Caco-2 (cell line): ENCODE measurements around the gene CASTOR1. TPM values are rescaled to one million over a fixed set of nuclear protein-coding genes. Genes with fewer than 3 reads are reported as not detected.

Source experiments
- BruUV-seq: library from RNA; stranded (reverse); fragments of 400-500 nt; replicated peaks from 2 replicates; lab custom pipeline; 2021; lab: Mats Ljungman, UMichigan
- CTCF ChIA-PET: fragments of 300-600 bp; sonication (Branson Sonifier 250); formaldehyde crosslinking; loops from one replicate; lab custom pipeline; 2022; ENCODE audit warnings: antibody characterized with exemption; lab: Charles Lee
- POLR2A ChIA-PET: fragments of 300-600 bp; sonication (Branson Sonifier 250); formaldehyde crosslinking; loops from one replicate; lab custom pipeline; 2022; ENCODE audit warnings: antibody characterized with exemption; lab: Charles Lee
- DNase-seq, 2 experiments: peaks; one replicate each; pipeline versions ENCODE4 v3.0.0 to v3.0.0-alpha.2; 2020 to 2022
- H3K27me3 ChIP-seq: replicated peaks from 2 replicates; pipeline ENCODE4 v1.6.0; 2011; ENCODE audit warnings: low read length; ENCODE audit not compliant: control insufficient read depth, insufficient read depth
- H3K36me3 ChIP-seq: 2 replicates; pipeline ENCODE4 v1.5.1; 2011; ENCODE audit warnings: low read length; ENCODE audit not compliant: control insufficient read depth, insufficient read depth
- H3K4me1 ChIP-seq: fragments of 250-450 bp; sonication (Bioruptor Pico); 2 replicates; pipeline ENCODE4 v1.5.1; 2020; ENCODE audit warnings: mild to moderate bottlenecking
- H3K4me3 ChIP-seq: 2 replicates; pipeline ENCODE4 v1.5.1; 2011; ENCODE audit warnings: low read depth, mild to moderate bottlenecking, control low read depth, low read length
- H3K9me3 ChIP-seq: fragments of 250-450 bp; sonication (Bioruptor Pico); 2 replicates; pipeline ENCODE4 v1.5.1; 2020; ENCODE audit warnings: mild to moderate bottlenecking, moderate library complexity
- H3K27ac Mint-ChIP-seq: one replicate; pipeline ENCODE4 v1.8.0; 2022; ENCODE audit warnings: mixed read lengths; ENCODE audit not compliant: unreplicated experiment
- H3K27me3 Mint-ChIP-seq: one replicate; pipeline ENCODE4 v1.8.0; 2022; ENCODE audit warnings: mixed read lengths; ENCODE audit not compliant: insufficient read depth, unreplicated experiment
- H3K36me3 Mint-ChIP-seq: one replicate; pipeline ENCODE4 v1.8.0; 2022; ENCODE audit warnings: mild to moderate bottlenecking, mixed read lengths; ENCODE audit not compliant: insufficient read depth, unreplicated experiment
- H3K4me1 Mint-ChIP-seq: one replicate; pipeline ENCODE4 v1.8.0; 2022; ENCODE audit warnings: low read depth, mixed read lengths; ENCODE audit not compliant: unreplicated experiment
- H3K4me3 Mint-ChIP-seq: one replicate; pipeline ENCODE4 v1.8.0; 2022; ENCODE audit warnings: mild to moderate bottlenecking, moderate library complexity, mixed read lengths; ENCODE audit not compliant: unreplicated experiment
- H3K9me3 Mint-ChIP-seq: one replicate; pipeline ENCODE4 v1.8.0; 2022; ENCODE audit warnings: mixed read lengths; ENCODE audit not compliant: unreplicated experiment
- intact Hi-C: fragments of 100-400 bp; cut with micrococcal nuclease; formaldehyde crosslinking; loops from one replicate; pipeline ENCODE4 v1.10.0; 2022; ENCODE audit not compliant: unreplicated experiment
- total RNA-seq: library from RNA; stranded (reverse); gene quantifications from 2 replicates; pipeline ENCODE4 v1.2.3, GENCODE V29; 2022
- TF ChIP-seq, protein P1 (sequence below), 2 experiments: fragments of 200-600 bp in 1 of 2; IDR thresholded peaks; 1 replicate in 1 of 2; 2 replicates in 1 of 2; pipeline versions ENCODE4 v1.5.1 to v1.8.0; 2011 to 2022; ENCODE audit warnings: antibody characterized with exemption in 1 of 2, control low read depth in 1 of 2, inconsistent platforms in 1 of 2, low read depth in 1 of 2, low read length in 1 of 2, mild to moderate bottlenecking in 1 of 2, moderate library complexity in 1 of 2; ENCODE audit not compliant: insufficient read depth in 1 of 2, severe bottlenecking in 1 of 2, unreplicated experiment in 1 of 2

The CASTOR1 gene
- total RNA-seq, 1 experiment from 2014 or later, result 6.3 TPM

DNA sequence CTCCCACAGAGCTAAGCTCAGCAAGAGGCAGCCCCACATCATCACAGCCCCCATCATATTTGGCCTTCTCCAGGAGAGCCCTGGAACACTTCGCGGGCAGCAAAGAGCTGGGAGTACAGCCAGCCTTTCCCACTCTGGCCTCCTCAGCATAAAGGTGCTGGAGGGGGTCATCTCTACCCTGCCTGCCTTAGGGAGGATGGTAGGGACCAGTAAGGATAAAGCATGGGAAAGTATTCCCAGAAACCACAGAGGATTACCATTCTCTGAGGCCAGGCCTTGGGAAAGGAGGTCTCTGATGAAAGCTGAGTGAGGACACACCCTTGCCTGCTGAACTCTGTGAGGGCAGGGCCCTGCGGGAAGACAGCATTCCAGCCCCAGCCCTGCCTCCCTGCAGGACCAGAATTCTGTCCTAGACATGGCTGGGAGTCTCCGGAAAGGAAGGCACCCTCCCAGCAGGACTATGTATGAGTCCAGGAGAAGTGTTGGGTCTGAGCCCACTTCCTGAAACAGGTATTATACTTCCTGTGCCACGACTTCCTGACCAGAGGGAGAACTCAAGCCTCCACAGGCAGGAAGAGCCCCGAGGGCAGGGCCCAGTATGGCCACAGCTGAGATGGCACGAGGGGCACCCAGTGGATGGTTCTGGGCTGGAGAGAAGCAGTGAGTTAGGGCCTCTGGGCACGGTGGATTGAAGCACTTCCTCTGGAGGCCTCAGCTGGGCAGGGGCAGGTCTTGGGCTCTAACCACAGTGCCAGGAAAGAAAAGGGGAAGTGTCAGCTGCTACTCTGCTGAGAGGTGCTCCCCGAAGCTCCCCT is 12.9 kb upstream of the CASTOR1 start:
- ChIA-PET POLR2A (no interaction called here), CTCF (interaction anchor here (0.6 to 1.4 kb wide), 3 partner anchors 13 to 25 kb away, joined by 3 to 7 read pairs (median 5); partner anchors contain the start of gene CASTOR1)
- H3K27me3 ChIP-seq, result no peaks in the 10 kb centered on the region
- H3K36me3 Mint-ChIP-seq, result peaks cover 28% of the 10 kb centered on the region
- no peak for DNase-seq
- H3K4me1 Mint-ChIP-seq, result peaks cover 31% of the 10 kb centered on the region
- H3K4me1 ChIP-seq, result peaks cover 24% of the 10 kb centered on the region
- H3K27ac Mint-ChIP-seq, result peak overlapping the region; percentile 29
- no peak overlapping the region for H3K4me3 Mint-ChIP-seq
- peaks cover 5% of the 10 kb centered on the region for H3K36me3 ChIP-seq
- TF ChIP-seq, protein P1, sequence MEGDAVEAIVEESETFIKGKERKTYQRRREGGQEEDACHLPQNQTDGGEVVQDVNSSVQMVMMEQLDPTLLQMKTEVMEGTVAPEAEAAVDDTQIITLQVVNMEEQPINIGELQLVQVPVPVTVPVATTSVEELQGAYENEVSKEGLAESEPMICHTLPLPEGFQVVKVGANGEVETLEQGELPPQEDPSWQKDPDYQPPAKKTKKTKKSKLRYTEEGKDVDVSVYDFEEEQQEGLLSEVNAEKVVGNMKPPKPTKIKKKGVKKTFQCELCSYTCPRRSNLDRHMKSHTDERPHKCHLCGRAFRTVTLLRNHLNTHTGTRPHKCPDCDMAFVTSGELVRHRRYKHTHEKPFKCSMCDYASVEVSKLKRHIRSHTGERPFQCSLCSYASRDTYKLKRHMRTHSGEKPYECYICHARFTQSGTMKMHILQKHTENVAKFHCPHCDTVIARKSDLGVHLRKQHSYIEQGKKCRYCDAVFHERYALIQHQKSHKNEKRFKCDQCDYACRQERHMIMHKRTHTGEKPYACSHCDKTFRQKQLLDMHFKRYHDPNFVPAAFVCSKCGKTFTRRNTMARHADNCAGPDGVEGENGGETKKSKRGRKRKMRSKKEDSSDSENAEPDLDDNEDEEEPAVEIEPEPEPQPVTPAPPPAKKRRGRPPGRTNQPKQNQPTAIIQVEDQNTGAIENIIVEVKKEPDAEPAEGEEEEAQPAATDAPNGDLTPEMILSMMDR (IDR thresholded peaks at IDR 0.05; ENCODE audit: insufficient read depth in 1 of 2, low read depth in 1 of 2, low read length in 1 of 2, severe bottlenecking in 1 of 2, unreplicated experiment in 1 of 2), result no peak
- H3K9me3 Mint-ChIP-seq, result no peaks in the 10 kb centered on the region
- BruUV-seq, result no TSS peak
- intact Hi-C loops, result no loop called here
- no peaks in the 10 kb centered on the region for H3K9me3 ChIP-seq
- no peak overlapping the region for H3K4me3 ChIP-seq
- no peaks in the 10 kb centered on the region for H3K27me3 Mint-ChIP-seq

GRCh38 chr22:30299322-30299721 is 10.0 kb upstream of the CASTOR1 start:
- Histone ChIP-seq H3K9me3 (no peaks in the 10 kb centered on the region), H3K4me3 (no peak overlapping the region), H3K27me3 (no peaks in the 10 kb centered on the region), H3K36me3 (peaks cover 5% of the 10 kb centered on the region), H3K4me1 (peaks cover 24% of the 10 kb centered on the region)
- Mint-ChIP-seq H3K4me1 (peaks cover 17% of the 10 kb centered on the region), H3K36me3 (peaks cover 21% of the 10 kb centered on the region), H3K27me3 (no peaks in the 10 kb centered on the region), H3K9me3 (no peaks in the 10 kb centered on the region), H3K27ac (peak overlapping the region; percentile 65), H3K4me3 (no peak overlapping the region)
- TF ChIP-seq, protein P1 (IDR thresholded peaks at IDR 0.05; ENCODE audit: insufficient read depth in 1 of 2, low read depth in 1 of 2, low read length in 1 of 2, severe bottlenecking in 1 of 2, unreplicated experiment in 1 of 2), result no peak
- no peak for DNase-seq
- ChIA-PET POLR2A (interaction anchor here (1.5 kb wide), 1 partner anchor 28 kb away, joined by 8 read pairs; the partner anchor contains the start of gene TBC1D10A), CTCF (interaction anchor here (1.2 to 2.1 kb wide), 4 partner anchors 11 to 87 kb away, joined by 3 to 45 read pairs (median 10); partner anchors contain the start of genes CASTOR1, CCDC157, SF3A1 and TBC1D10A)
- no TSS peak for BruUV-seq
- intact Hi-C loops, result loop anchor here (2.0 kb wide), 1 partner anchor 27 kb away; the partner anchor contains the start of gene TBC1D10A

GRCh38 chr22:30297991-30298701 is 8.8 kb upstream of the CASTOR1 start:
- DNase-seq, result peak; percentile 81 to 82
- Mint-ChIP-seq H3K9me3 (no peaks in the 10 kb centered on the region), H3K27ac (peak overlapping the region; percentile 65), H3K27me3 (no peaks in the 10 kb centered on the region), H3K4me3 (no peak overlapping the region), H3K36me3 (peaks cover 25% of the 10 kb centered on the region), H3K4me1 (peaks cover 17% of the 10 kb centered on the region)
- TF ChIP-seq, protein P1 (IDR thresholded peaks at IDR 0.05; ENCODE audit: insufficient read depth in 1 of 2, low read depth in 1 of 2, low read length in 1 of 2, severe bottlenecking in 1 of 2, unreplicated experiment in 1 of 2), result peak in 1 of 2 experiments; percentile 18
- Histone ChIP-seq H3K36me3 (peaks cover 5% of the 10 kb centered on the region), H3K27me3 (no peaks in the 10 kb centered on the region), H3K9me3 (no peaks in the 10 kb centered on the region), H3K4me1 (peaks cover 24% of the 10 kb centered on the region), H3K4me3 (no peak overlapping the region)
- POLR2A ChIA-PET, result interaction anchor here (1.1 to 1.5 kb wide), 5 partner anchors 9 to 59 kb away, joined by 3 to 8 read pairs (median 4); partner anchors contain the start of genes CASTOR1, CCDC157, SF3A1 and TBC1D10A
- CTCF ChIA-PET, result interaction anchor here (0.5 to 2.1 kb wide), 13 partner anchors 10 to 1067 kb away, joined by 3 to 45 read pairs (median 5); partner anchors contain the start of genes CASTOR1, CCDC157, SF3A1 and TBC1D10A
- BruUV-seq, result no TSS peak
- intact Hi-C loops, result loop anchor here (1.0 to 2.0 kb wide), 2 partner anchors 9 to 29 kb away; partner anchors contain the start of genes CASTOR1 and TBC1D10A
